ENCODE measurements around the gene FGD4.

FGD4 gene

GRCh38 chr12:32407795-32408194 is 8.4 kb downstream of the FGD4 start:
- Histone ChIP-seq H3K27me3 (ENCODE audit: low read depth, low read length) (no peaks in the 10 kb centered on the region), H3K9me3 (ENCODE audit: control insufficient read depth in 1 of 2, low read length in 2 of 2) (no peaks in the 10 kb centered on the region), H3K4me3 (ENCODE audit: low read depth in 1 of 2, low read length in 2 of 2) (no peak overlapping the region), H3K36me3 (ENCODE audit: control insufficient read depth in 1 of 2, insufficient read depth in 2 of 2, low read length in 2 of 2) (no peaks in the 10 kb centered on the region), H3K4me1 (ENCODE audit: control insufficient read depth in 1 of 2, insufficient read depth in 2 of 2, low read length in 2 of 2) (no peaks in the 10 kb centered on the region), H3K27ac (ENCODE audit: low read length) (no peak overlapping the region)

DNA sequence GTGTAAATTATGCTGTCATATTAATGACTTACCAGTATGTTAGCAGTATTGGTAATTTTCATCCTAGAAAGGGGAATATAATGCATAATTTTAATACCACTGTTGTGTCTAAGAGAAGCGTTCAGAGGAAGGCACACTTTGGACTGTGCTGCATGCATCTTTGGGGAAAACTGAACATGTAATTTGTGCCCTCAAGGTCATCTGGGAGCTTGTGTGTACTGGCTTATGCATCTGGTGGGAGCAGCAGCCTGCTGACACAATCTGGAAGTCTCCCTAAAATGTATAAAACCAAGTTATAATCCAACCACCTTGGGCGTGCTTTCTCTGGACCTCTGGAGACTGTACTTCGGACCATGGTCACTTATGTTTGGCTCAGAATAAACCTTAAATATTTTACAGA is 14.1 kb downstream of the FGD4 start:
- no peak overlapping the region for H3K27ac ChIP-seq (ENCODE audit: low read length)
- H3K4me1 ChIP-seq (ENCODE audit: control insufficient read depth in 1 of 2, insufficient read depth in 2 of 2, low read length in 2 of 2): no peaks in the 10 kb centered on the region
- H3K4me3 ChIP-seq (ENCODE audit: low read depth in 1 of 2, low read length in 2 of 2): no peak overlapping the region
- no peaks in the 10 kb centered on the region for H3K27me3 ChIP-seq (ENCODE audit: low read depth, low read length)
- no peaks in the 10 kb centered on the region for H3K9me3 ChIP-seq (ENCODE audit: control insufficient read depth in 1 of 2, low read length in 2 of 2)
- no peaks in the 10 kb centered on the region for H3K36me3 ChIP-seq (ENCODE audit: control insufficient read depth in 1 of 2, insufficient read depth in 2 of 2, low read length in 2 of 2)

DNA sequence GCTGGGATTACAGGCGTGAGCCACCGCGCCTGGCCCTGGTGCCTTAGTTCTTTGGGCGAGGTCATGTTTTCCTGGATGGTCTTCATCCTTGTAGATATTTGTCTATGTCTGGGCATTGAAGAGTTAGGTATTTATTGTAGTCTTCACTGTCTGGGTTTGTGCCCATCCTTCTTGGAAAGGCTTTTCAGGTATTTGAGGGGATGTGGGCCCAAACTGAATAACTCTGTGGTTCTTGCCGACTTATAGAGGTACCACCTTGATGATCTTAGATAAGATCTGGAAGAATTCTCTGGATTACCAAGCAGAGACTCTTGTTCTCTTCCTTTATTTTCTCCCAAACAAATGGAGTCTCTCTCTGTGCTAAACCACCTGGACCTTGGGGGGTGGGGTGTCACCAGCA is 18.9 kb downstream of the FGD4 start:
- Histone ChIP-seq H3K36me3 (ENCODE audit: control insufficient read depth in 1 of 2, insufficient read depth in 2 of 2, low read length in 2 of 2) (no peaks in the 10 kb centered on the region), H3K4me1 (ENCODE audit: control insufficient read depth in 1 of 2, insufficient read depth in 2 of 2, low read length in 2 of 2) (no peaks in the 10 kb centered on the region), H3K4me3 (ENCODE audit: low read depth in 1 of 2, low read length in 2 of 2) (no peak overlapping the region), H3K27ac (ENCODE audit: low read length) (no peak overlapping the region), H3K27me3 (ENCODE audit: low read depth, low read length) (no peaks in the 10 kb centered on the region), H3K9me3 (ENCODE audit: control insufficient read depth in 1 of 2, low read length in 2 of 2) (no peaks in the 10 kb centered on the region)

DNA sequence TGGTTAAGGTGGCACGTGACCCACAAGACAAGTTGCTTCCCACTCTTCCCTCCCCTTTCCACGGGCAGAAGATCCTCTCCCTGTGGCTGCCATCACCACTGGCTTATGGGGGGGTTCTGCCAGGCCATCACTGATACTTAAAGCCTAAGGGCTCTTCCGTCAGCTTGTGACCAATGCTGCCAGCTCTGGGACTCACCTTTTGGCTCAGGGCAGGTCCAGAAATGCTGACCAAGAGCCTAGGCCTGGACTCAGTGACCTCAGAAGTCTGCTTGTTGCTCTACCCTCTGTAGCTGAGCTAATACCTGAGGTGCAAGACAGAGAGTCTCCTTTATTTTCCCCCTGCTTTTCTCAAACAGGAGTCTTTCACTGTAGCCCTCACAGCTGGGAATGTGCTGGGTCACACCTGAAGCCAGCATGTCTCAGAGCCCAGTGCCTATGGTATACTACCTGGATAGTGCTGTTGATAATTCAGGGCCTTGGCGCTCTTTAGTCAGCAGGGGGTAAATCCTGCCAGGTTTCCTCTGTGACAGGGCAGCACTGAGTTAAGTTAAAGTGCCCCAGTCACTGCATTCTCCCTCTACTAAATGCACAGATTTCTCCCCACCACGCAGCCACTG is 19.7 kb downstream of the FGD4 start:
- Histone ChIP-seq H3K4me3 (ENCODE audit: low read depth in 1 of 2, low read length in 2 of 2) (no peak overlapping the region), H3K27me3 (ENCODE audit: low read depth, low read length) (no peaks in the 10 kb centered on the region), H3K27ac (ENCODE audit: low read length) (no peak overlapping the region), H3K4me1 (ENCODE audit: control insufficient read depth in 1 of 2, insufficient read depth in 2 of 2, low read length in 2 of 2) (no peaks in the 10 kb centered on the region), H3K9me3 (ENCODE audit: control insufficient read depth in 1 of 2, low read length in 2 of 2) (no peaks in the 10 kb centered on the region), H3K36me3 (ENCODE audit: control insufficient read depth in 1 of 2, insufficient read depth in 2 of 2, low read length in 2 of 2) (no peaks in the 10 kb centered on the region)

GRCh38 chr12:32419520-32419960 is 20.2 kb downstream of the FGD4 start:
- Histone ChIP-seq H3K27ac (ENCODE audit: low read length) (no peak overlapping the region), H3K9me3 (ENCODE audit: control insufficient read depth in 1 of 2, low read length in 2 of 2) (no peaks in the 10 kb centered on the region), H3K36me3 (ENCODE audit: control insufficient read depth in 1 of 2, insufficient read depth in 2 of 2, low read length in 2 of 2) (no peaks in the 10 kb centered on the region), H3K4me1 (ENCODE audit: control insufficient read depth in 1 of 2, insufficient read depth in 2 of 2, low read length in 2 of 2) (no peaks in the 10 kb centered on the region), H3K27me3 (ENCODE audit: low read depth, low read length) (no peaks in the 10 kb centered on the region), H3K4me3 (ENCODE audit: low read depth in 1 of 2, low read length in 2 of 2) (no peak overlapping the region)

GRCh38 chr12:32420356-32420755 is 21.0 kb downstream of the FGD4 start:
- H3K36me3 ChIP-seq (ENCODE audit: control insufficient read depth in 1 of 2, insufficient read depth in 2 of 2, low read length in 2 of 2): no peaks in the 10 kb centered on the region
- H3K27me3 ChIP-seq (ENCODE audit: low read depth, low read length): no peaks in the 10 kb centered on the region
- H3K4me3 ChIP-seq (ENCODE audit: low read depth in 1 of 2, low read length in 2 of 2): no peak overlapping the region
- H3K27ac ChIP-seq (ENCODE audit: low read length): no peak overlapping the region
- H3K4me1 ChIP-seq (ENCODE audit: control insufficient read depth in 1 of 2, insufficient read depth in 2 of 2, low read length in 2 of 2): no peaks in the 10 kb centered on the region
- no peaks in the 10 kb centered on the region for H3K9me3 ChIP-seq (ENCODE audit: control insufficient read depth in 1 of 2, low read length in 2 of 2)

- Histone ChIP-seq H3K36me3 (ENCODE audit: control insufficient read depth in 1 of 2, insufficient read depth in 2 of 2, low read length in 2 of 2) (no peaks in the 10 kb centered on the region), H3K27ac (ENCODE audit: low read length) (no peak overlapping the region), H3K9me3 (ENCODE audit: control insufficient read depth in 1 of 2, low read length in 2 of 2) (peaks cover 0 to 3% of the 10 kb centered on the region in 2 donors), H3K4me1 (ENCODE audit: control insufficient read depth in 1 of 2, insufficient read depth in 2 of 2, low read length in 2 of 2) (no peaks in the 10 kb centered on the region), H3K27me3 (ENCODE audit: low read depth, low read length) (no peaks in the 10 kb centered on the region), H3K4me3 (ENCODE audit: low read depth in 1 of 2, low read length in 2 of 2) (no peak overlapping the region)
These were observed 24.2 kb downstream of the FGD4 start for GRCh38 chr12:32423559-32423958.

- no peaks in the 10 kb centered on the region for H3K27me3 ChIP-seq (ENCODE audit: low read depth, low read length)
- no peak overlapping the region for H3K4me3 ChIP-seq (ENCODE audit: low read depth in 1 of 2, low read length in 2 of 2)
- H3K27ac ChIP-seq (ENCODE audit: low read length): no peak overlapping the region
- no peaks in the 10 kb centered on the region for H3K36me3 ChIP-seq (ENCODE audit: control insufficient read depth in 1 of 2, insufficient read depth in 2 of 2, low read length in 2 of 2)
- H3K4me1 ChIP-seq (ENCODE audit: control insufficient read depth in 1 of 2, insufficient read depth in 2 of 2, low read length in 2 of 2): no peaks in the 10 kb centered on the region
- H3K9me3 ChIP-seq (ENCODE audit: control insufficient read depth in 1 of 2, low read length in 2 of 2): peaks cover 0 to 9% of the 10 kb centered on the region in 2 donors
These were observed 31.7 kb downstream of the FGD4 start for GRCh38 chr12:32431025-32431424.

DNA sequence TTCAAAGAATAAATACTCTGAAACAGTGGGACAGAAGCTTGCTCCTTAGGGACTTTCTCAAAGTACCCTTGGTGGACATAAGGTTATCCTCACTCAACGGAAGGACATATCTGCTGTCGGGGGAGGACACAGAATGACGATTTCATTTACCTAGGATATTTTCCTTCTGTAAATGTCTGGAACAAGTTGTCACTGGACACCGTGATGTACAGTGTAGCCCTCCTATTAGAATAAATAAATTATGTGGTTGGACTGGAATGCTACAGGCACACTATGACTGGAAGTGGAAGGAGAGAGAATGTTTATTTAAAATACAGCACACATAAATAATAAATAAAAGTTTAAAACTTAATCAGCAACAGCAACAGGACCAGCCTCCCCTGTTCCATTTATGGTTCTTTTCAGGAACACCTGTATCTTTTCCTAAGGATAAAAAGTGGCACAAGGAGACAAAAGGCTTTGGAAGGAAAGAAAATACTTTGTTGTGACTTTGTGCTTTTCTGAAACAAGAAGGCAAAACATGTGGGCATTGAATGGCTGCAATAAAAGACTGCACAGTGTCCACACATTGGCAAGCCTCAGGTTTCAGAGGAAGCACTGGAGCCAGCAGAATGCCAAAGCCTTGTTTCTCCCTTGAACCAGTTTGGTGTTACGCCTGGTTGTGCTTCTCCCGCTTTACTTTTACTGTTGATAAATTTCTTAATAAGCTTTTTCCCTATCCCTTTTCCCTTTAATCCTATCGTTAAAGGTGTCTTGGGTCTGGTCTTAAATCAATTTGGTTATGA is 36.8 kb downstream of the FGD4 start:
- Histone ChIP-seq H3K27ac (ENCODE audit: low read length) (no peak overlapping the region), H3K36me3 (ENCODE audit: control insufficient read depth in 1 of 2, insufficient read depth in 2 of 2, low read length in 2 of 2) (no peaks in the 10 kb centered on the region), H3K4me3 (ENCODE audit: low read depth in 1 of 2, low read length in 2 of 2) (no peak overlapping the region), H3K9me3 (ENCODE audit: control insufficient read depth in 1 of 2, low read length in 2 of 2) (no peaks in the 10 kb centered on the region), H3K27me3 (ENCODE audit: low read depth, low read length) (no peaks in the 10 kb centered on the region), H3K4me1 (ENCODE audit: control insufficient read depth in 1 of 2, insufficient read depth in 2 of 2, low read length in 2 of 2) (no peaks in the 10 kb centered on the region)

DNA sequence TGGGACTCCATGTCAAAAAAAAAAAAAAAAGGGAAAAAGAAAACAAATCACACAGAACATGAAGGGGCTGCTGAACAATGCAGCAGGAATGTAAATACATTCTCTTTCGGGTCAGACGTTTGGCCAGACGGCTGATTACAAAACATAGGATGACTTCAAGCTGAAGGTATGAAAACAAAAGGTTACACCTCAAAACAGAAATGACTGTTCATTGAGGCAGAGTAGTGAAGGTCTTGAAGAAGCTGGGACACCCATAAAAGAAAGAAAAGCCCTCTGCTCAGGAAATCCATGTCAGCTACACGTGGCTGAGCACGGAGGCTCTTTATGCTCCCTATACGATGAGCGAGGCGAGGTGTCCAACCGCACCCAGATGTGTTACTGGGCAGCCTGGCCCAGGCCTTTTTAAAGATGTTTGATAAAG is 37.7 kb downstream of the FGD4 start:
- Histone ChIP-seq H3K4me3 (ENCODE audit: low read depth in 1 of 2, low read length in 2 of 2) (no peak overlapping the region), H3K9me3 (ENCODE audit: control insufficient read depth in 1 of 2, low read length in 2 of 2) (no peaks in the 10 kb centered on the region), H3K27ac (ENCODE audit: low read length) (no peak overlapping the region), H3K27me3 (ENCODE audit: low read depth, low read length) (no peaks in the 10 kb centered on the region), H3K36me3 (ENCODE audit: control insufficient read depth in 1 of 2, insufficient read depth in 2 of 2, low read length in 2 of 2) (no peaks in the 10 kb centered on the region), H3K4me1 (ENCODE audit: control insufficient read depth in 1 of 2, insufficient read depth in 2 of 2, low read length in 2 of 2) (no peaks in the 10 kb centered on the region)

GRCh38 chr12:32440120-32440865 is 40.9 kb downstream of the FGD4 start:
- Histone ChIP-seq H3K36me3 (ENCODE audit: control insufficient read depth in 1 of 2, insufficient read depth in 2 of 2, low read length in 2 of 2) (no peaks in the 10 kb centered on the region), H3K4me1 (ENCODE audit: control insufficient read depth in 1 of 2, insufficient read depth in 2 of 2, low read length in 2 of 2) (no peaks in the 10 kb centered on the region), H3K9me3 (ENCODE audit: control insufficient read depth in 1 of 2, low read length in 2 of 2) (no peaks in the 10 kb centered on the region), H3K27ac (ENCODE audit: low read length) (no peak overlapping the region), H3K4me3 (ENCODE audit: low read depth in 1 of 2, low read length in 2 of 2) (no peak overlapping the region), H3K27me3 (ENCODE audit: low read depth, low read length) (no peaks in the 10 kb centered on the region)

All from muscle layer of duodenum (tissue), 2 donors.